ENCODE measurements around the gene ARSA.

ARSA gene

DNA sequence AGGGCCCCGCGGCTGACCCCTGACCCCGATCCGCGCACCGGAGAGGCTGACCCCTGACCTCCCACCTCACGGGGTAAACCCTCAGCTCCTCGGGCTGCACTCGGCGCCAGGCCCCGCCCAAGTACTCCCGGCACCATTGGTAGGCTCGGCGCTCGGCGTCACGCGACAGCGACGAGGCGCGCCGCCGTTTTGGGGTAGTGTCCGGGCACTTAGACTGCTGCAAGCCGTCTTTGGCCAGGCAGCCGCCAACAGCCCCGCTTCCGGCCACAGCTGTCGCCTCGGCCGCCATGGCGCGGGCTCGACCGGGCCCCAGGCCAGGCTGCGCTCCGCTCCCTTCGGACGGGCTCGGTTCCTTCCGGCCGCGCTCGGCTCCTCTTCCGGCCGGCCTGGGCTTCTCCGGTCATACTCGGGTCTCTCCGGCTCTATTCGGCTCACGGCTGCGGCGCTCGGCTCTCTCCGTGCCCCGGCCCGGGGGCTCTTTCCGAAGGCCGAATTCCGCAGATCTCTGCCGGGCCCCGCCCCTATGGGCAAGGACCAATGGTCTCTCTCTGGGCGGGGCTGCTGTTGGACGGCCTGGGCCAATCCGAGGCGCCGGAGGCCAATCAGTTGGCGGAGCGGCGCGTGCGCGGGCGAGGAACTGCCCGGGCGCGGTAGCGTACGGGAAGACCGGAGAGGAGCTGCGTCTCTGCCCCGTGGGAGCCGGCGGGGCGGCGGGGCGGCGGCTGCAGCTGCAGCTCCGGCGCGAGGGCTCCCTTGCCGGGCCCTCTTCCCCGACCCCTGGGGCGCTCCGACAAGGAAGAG, 45.3 kb downstream of the ARSA start, which contains the start of gene CHKB:
CHKB (minus strand) TSS at position 357 of the 801 bp plus-strand sequence; CDS start at position 289, 68 bp downstream.
- peak within 1 kb of the TSS; percentile 81 for H3K4me3 ChIP-seq (ENCODE audit: low read depth, low read length)

DNA sequence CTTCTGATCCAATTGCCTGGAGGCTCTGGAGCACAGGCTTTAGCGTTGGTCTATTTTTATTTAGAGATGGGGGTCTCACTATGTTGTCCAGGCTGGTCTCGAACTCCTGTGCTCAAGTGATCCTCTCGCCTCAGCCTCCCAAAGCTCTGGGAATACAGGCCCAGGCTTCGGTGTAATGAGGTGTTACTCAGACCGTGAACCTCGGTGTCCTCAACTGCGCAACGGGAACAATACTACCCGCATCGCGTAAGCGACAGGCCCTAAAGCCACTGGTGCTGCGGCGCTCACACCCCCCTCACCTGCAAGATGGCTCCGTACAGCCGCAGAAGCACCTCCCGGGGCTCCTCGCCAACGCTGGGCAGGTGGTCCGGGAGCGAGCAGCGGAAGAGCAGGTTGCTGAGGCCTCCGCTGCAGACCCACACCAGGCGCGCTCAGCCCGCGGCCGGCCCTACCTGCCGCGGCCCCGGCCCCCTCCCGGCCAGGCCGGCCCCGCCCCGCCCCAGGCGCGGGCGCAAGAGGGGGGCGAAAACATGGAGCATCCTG, 45.9 kb downstream of the ARSA start:
- H3K4me3 ChIP-seq (ENCODE audit: low read depth, low read length): peak overlapping the region; percentile 81

DNA sequence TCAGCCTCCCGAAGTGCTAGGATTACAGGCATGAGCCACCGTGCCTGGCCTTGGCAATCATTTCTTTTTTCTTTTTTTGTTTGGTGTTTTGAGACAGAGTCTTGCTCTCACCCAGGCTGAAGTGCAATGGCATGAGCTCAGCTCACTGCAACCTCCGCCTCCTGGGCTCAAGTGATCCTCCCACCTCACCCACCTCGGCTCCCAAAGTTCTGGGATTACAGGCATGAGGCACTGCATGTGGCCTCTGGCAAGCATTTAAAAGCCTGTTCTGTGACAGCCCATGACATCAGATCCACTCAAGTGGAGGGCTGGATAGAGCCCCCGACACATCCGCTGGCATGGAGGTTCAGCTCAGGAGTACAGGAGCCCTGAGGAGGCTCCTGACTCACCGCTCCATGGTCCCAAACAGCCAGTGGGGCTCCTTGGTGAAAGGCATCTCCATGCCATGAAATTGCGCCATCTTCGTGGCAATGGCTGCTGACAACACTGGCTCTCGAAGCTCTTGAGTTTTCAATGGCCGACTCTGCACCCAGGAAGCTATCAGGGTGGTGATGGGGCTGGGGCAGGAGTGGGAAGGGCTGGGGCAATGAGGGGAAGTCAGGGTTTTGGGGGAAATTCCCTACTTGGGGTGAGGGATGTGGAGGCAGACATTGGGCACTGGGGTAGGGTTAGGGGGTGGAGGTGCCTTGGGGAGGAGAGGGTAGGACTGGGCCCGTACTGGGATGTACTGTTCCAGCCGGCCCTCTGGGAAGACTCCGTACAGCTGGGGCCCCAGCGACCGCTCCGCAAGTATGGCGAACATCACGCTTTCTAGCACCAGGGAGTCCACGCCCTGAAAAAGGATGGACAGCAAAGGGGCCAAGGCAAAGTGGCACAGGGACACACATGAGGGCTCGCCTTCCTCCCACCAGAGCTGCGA, 46.7 kb downstream of the ARSA start:
- peak overlapping the region; percentile 81 for H3K4me3 ChIP-seq (ENCODE audit: low read depth, low read length)

DNA sequence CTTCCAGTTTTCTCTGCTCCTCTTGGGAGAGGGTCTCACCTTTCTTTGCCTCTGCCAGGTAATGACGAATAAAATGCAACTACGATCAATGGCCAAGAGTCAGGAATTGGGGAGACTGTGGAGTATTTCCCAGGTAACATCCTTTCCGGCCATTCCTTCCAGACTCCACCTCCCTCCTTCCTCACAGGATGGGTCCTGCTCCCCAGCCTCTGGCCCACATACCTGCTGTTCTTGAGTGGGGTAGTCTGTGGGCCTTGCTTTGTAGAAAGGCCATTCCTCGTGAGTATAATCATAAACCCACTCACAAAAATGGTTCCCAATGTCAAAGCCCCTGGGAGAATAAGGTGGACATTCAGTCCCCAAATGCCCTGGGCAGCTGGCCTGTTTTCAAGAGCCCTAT, 48.2 kb downstream of the ARSA start:
- H3K4me3 ChIP-seq (ENCODE audit: low read depth, low read length): no peak overlapping the region

DNA sequence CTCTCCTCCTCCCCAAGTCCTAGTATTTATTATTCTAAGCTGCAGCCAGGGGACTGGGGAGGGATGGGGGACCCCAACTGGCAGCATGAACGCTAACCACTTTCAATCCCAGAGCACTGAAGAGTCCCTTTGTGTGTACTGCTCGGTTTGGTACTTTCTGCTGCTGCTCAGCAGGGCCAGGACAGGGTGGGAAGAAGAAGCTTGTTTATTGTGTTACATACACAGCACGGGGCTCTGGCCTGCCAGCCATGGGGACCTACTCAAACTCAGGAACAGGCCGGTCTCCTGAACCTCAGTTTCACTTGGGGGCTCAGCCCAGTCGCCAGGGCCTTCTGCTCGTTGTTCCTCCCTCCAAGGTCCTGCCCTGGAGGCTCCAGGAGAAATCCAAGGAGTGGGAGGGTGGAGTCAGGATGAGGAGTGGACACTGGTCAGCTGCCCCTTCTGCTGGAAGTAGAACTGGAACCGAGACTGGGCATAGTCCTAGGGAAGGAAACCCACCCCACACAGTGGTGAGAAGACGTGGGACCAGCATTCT, 49.1 kb downstream of the ARSA start:
- no peak overlapping the region for H3K4me3 ChIP-seq (ENCODE audit: low read depth, low read length)

DNA sequence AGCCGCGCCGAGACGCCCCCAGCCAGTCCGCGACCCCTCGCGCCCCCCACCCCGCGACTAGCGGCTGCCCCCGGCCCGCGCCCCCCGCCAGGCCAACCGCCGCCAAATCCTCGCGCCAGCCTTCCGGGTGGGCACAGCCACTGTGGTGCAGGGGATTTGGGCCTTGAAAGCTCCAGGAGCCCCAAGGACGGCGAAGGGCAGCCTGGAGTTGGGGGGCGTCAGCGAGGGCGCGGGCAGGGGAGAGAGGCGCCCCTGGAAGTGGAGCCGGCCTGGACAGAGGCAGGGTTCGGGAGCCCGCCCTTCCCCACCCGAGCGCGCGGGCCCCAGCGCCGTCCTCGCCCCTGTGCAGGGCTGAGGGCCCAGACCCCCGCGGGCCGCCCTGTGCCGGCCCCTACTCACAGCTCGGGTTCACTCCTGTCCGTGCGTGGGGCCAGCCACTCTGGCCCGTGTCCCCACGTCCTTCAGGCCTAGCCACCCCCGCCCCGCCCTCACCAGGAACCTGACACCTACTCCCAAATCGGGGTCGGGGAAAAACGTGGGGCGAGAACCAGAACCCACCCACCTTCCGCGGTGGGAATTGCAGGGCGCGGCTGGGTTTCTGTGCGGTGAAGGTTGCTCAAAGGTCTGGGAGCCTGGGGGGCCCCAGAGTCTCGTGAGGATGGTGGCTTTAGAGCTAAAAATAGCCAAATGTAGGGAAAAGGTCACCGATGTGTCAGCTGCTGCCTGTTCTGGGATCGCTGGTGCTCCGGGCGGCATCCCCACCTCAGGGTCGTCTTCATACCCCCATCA, 49.8 kb downstream of the ARSA start, which contains the start of gene CPT1B:
CPT1B (minus strand) TSS at position 441 of the 789 bp plus-strand sequence. CDS start 512 bp downstream, outside the sequence.
- no peak within 1 kb of the TSS for H3K4me3 ChIP-seq (ENCODE audit: low read depth, low read length)

DNA sequence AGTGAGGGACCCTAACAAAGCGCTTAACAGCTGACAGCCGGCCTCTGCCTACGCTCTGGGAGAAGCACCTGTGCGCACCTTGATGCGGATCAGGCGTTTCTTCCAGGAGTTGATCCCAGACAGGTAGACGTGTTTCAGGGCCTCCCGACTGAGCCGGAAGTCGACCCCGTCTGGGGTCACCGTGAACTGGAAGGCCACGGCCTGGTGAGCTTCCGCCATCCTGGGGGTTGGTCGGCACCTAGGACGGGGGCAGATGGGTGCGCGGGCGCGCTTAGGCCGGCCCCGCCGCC, 50.3 kb downstream of the ARSA start:
- no peak overlapping the region for H3K4me3 ChIP-seq (ENCODE audit: low read depth, low read length)

DNA sequence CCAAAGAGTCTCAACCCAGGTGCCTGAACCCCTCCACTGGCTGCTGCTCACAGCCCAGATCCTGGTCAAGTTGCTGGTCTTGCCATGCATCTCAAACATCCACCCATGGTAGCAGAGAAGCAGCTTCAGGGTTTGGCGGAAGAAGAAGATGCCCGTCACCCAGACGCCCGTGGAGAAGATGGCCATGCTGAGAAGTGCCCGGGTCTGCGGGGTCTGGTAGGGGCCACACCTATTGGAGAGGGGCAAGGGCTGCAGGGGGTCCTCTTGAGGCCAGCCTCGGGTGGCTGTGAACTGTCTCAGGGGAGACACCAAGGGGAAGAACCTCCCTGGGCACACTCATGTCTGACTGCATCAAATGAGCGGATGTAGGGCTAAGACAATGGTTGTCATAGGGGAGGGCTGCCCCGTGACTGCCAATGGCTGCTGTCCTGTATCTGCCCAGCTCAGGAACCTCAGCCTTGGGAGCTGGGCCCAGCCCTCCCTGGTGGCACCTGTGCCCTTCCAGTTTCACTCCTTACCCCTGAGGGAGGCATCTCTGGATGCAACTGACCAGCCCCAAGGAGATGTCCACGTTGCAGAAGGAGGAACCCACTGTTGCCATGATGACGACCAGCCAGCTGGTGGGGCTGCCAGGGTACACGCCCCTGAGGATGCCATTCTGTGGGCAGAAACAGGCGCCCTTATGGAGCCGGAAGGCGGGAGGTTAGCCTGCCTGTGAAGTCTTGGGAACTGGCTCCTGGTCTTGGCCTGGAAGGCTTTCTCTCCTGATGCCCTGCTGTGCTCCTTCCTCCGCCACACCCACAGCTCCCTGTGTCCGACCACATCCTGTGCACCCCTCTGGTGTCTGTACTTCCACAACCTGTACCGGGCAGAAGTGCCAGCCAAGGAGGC, 50.9 kb downstream of the ARSA start:
- H3K4me3 ChIP-seq (ENCODE audit: low read depth, low read length): no peak overlapping the region

DNA sequence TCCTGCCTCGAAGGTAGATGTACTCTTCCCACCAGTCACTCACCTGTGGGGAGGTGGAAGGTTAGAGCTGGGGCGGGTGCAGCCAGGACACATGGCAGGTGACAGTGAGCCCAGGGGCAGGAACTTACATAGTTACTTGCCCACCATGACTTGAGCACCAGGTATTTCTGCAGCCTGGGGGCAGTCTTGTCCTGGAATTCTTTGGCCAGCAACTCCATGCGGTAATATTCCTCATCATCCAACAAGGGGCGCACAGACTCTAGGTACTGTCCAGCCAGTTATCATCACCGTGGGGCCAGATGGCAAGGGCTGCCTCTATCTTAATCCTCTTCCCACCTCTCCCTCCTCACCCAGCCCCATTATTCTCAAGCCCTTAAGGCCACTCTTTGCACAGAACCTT, 51.9 kb downstream of the ARSA start:
- H3K4me3 ChIP-seq (ENCODE audit: low read depth, low read length): no peak overlapping the region

DNA sequence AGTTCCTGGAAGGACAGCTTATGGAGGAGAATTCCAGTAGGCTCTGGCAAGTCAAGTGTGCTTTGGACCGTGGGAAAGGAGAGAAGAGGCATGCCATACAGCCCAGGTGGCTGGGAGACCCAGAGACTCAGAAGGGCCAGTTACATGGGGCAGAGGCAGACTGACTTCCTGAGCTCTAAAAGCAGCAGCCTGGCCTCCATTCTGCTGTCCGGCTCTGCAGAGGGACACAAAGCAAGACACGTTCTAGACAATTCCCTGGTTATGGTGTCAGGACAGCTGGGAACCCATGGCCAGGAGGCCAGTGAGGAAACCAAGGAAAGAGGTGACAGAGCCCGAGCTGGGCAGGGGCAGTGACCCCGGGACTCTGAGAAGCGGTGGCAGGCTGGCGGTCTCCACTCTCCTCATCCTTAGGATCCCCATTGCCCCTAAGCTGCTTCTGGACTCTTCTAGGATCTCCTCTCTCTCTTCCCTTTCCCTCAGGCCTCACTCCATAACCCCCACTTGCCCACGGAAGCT, 52.5 kb downstream of the ARSA start:
- no peak overlapping the region for H3K4me3 ChIP-seq (ENCODE audit: low read depth, low read length)
